ENCODE data around the gene TOMM5.

DNA sequence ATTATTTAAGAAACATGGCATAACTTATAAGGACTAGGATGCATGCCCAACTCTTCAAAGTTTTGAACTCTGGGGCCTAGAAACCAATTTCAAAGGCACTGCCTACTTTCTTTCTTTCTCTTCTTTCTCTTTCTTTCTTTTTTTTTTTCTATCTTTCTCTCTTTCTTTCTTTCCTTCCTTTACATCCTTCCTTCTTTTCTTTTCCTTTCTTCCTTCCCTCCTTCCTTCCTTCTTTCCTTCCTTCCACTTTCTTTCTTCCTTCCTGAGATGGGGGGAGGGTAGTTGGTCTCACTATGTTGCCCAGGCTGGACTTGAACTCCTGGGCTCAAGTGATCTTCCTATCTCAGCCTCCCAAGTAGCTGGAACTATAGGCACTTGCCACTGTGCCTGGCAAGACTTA, 15.9 kb upstream of the TOMM5 start:
- TF ChIP-seq EP300 (IDR thresholded peaks at IDR 0.05) (no peak), POLR2A (IDR thresholded peaks at IDR 0.05) (no peak), POLR2AphosphoS5 (IDR thresholded peaks at IDR 0.05) (no peak)
- TF ChIP-seq, protein P1, sequence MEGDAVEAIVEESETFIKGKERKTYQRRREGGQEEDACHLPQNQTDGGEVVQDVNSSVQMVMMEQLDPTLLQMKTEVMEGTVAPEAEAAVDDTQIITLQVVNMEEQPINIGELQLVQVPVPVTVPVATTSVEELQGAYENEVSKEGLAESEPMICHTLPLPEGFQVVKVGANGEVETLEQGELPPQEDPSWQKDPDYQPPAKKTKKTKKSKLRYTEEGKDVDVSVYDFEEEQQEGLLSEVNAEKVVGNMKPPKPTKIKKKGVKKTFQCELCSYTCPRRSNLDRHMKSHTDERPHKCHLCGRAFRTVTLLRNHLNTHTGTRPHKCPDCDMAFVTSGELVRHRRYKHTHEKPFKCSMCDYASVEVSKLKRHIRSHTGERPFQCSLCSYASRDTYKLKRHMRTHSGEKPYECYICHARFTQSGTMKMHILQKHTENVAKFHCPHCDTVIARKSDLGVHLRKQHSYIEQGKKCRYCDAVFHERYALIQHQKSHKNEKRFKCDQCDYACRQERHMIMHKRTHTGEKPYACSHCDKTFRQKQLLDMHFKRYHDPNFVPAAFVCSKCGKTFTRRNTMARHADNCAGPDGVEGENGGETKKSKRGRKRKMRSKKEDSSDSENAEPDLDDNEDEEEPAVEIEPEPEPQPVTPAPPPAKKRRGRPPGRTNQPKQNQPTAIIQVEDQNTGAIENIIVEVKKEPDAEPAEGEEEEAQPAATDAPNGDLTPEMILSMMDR (IDR thresholded peaks at IDR 0.05), result no peak

Data from sigmoid colon (tissue), 4 donors.